GM19397 (cell line): ENCODE results near the gene ACD.
"Not testable (repeated sequence)": the region's sequence is repeated elsewhere in the genome, so short reads cannot be mapped to it uniquely, and the experiment has no call there.

Experiments
- ATAC-seq: cut with Tn5 transposase; IDR thresholded peaks from one replicate; pipeline ENCODE4 v1.9.1; 2021; ENCODE audit warnings: mild to moderate bottlenecking, moderate library complexity; ENCODE audit not compliant: unreplicated experiment

ACD gene

DNA sequence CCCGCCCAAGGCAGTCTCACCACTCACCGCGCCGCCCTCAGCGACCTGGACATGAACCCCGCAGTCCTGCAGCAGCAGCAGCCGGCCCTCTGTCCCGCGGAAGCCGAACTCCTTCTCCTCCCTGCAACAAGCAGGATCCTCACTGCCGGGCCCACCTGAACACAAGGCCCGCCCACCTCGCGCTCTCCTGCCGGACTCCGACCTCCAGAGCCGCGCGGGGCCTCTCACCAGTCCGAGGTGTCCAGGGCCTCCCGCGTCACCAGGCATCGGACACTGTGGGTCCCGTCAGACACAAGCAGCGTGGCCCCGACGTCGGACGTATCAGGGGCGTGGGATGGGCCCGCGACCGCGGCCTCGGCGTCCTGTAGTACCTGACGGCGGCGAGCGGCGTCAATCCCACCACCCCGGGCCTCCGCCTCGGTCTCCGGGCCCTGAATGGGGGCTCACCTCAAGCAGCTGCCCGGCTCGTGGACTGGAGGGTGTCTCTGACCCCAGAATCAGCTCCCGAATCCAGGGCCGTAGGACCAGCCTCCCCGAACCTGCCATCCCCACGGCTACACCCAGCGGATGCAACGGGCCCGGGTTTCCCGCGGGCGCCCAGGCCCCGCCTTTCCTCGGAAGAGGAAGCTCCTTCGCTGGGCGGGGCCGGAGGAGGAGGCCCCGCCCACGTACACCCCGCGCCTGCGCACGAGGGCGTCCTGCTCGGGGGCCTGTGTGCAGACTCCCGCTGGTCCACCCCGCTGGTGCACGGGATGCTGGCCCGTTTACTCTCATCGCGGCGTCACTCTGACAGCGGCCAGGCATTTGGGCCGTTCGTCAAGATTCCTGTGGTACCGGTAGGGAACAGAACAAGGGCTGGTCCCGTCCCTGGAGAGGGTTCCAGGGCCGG lies at the start of gene ACD:
Gene ACD, minus strand, starts transcription at position 586 of the 889 bp plus-strand sequence. Its CDS starts 40 bp downstream, at position 546.
- peak; percentile 54 for ATAC-seq

DNA sequence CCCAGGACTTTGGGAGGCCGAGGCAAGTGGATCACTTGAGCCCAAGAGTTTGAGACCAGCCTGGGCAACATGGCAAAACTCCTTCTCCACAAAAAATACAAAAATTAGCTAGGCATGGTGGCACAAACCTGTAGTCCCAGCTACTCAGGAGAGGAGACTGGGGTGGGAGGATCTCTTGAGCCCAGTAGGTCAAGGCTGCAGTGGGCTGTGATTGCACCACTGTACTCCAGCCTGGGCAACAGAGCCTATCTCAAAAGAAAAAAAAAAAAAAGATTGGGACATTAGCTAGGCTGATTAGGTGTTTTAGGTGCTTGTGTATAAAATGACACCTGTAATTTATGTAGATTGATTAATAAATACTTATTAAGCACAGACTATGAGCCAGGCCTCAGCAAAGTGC lies 49.0 kb upstream of the ACD start:
- no peak for ATAC-seq

DNA sequence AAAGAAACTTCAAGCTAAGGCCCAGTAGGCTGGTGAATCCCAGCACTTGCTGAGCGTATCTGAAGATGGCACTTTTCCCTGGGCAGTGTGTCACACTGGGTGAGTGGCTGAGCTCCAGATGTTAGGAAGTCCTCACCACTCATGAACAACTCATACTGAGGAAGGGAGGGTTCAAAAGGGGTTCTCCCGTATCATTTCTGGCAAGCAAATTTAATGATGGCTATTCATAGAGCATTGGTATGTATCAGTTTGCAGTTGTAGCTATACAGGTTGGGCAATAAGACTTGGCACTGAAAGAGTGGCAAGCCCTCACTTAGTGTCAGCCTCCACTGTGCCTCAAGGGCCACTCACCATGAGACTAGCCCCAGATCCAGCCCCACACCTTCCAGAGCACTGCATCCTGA lies 48.3 kb upstream of the ACD start:
- ATAC-seq, result no peak

DNA sequence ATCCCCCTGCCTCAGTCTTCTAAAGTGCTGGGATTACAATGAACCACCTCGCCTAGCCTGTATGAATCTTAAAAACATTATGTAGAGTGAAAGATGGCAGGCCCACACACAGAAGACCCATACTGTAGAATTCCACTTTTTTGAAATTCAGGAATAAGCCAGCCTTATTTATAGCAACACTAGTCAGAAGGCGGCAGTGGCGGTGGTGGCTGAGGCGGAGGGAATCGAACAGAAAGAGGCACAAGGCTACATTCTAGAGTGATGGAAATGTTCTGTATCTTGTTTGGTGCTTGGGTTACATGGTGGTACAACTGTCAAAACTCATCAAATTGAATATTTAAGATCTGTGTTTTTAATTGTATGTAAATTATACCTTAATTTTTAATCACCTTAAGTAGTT lies 47.7 kb upstream of the ACD start:
- no peak for ATAC-seq

DNA sequence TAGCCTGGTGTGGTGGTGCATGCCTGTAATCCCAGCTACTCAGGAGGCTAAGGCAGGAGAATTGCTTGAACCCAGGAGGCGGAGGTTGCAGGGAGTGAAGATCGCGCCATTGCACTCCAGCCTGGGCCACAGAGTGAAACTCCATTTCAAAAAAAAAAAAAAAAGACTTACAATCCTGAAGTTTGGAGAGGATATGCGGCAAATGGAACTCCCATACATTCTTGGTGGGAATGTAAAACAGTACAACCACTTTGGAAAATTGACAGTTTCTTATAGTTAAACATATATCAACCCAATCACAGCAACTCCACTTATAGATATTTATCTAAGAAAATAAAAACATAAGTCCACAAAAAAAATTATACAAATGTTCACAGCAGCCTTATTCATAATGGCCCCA lies 47.1 kb upstream of the ACD start:
- no peak for ATAC-seq

DNA sequence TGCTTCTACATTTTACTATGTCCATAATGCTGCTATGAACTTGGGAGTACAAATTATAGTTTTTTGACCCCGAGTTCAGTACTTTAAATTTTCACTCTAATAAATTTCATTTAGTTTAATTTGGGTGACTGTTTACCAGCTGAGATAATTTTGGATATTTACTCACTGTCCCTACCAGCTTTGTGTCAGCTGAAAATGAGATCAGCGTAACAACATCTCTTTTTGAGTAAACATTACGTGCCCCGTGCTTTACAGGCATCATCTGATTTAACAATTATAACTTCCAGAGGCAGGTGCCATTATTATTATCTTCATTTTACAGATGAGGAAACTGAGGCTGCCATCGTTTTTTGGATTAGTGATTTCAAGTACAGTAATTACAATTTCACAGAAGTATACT lies 44.0 kb upstream of the ACD start:
- no peak for ATAC-seq

DNA sequence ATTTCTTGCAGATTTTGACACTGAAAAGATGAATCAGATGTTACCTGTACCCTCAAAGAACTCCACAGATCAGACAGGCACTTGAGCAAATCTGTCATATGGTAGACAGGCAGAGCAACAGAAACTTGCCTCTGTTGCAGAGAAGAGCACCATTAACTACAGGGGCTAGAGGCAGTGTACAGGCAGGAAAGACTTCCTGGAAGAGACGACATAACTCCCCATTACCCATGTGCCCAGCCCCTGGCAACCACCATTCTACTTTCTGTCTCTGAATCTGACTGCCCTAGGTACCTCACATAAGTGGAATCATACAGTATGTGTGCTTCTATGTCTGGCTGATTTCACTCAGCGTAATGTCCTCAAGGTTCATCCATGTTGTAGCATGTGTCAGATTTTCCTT lies 43.6 kb upstream of the ACD start:
- no peak for ATAC-seq

DNA sequence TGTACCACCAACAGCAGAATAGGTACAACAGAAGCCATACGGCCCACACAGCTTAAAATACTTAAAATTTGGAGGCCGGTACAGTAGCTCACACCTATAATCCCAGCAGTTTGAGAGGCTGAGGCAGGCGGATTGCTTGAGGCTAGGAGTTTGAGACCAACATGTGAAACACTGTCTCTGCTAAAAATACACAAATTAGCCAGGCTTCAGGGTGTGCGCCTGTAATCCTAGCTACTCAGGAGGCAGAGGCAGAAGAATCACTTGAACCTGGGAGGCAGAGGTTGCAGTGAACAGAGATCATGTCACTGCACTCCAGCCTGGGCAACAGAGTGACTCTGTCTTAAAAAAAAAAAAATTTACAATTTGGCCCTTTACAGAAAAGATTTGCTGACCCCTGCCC lies 42.1 kb upstream of the ACD start:
- no peak for ATAC-seq

DNA sequence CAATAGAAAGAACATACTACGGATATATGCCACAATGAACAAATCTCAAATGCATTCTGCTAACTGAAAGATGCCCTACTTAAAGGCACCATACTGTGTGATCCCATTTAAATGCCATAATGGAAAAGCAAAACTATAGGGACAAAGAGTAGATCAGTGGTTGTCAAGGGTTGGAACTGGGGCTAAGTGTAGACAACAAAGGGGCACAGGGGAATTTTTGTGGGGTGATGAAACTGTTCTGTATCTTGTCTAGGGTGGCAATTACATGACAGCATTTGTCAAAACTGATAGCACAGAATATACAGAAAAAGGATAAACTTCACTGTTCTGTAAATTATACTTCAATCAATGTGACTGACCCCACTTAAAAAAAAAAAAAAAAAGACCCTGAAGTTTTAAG lies 41.4 kb upstream of the ACD start:
- no peak for ATAC-seq

DNA sequence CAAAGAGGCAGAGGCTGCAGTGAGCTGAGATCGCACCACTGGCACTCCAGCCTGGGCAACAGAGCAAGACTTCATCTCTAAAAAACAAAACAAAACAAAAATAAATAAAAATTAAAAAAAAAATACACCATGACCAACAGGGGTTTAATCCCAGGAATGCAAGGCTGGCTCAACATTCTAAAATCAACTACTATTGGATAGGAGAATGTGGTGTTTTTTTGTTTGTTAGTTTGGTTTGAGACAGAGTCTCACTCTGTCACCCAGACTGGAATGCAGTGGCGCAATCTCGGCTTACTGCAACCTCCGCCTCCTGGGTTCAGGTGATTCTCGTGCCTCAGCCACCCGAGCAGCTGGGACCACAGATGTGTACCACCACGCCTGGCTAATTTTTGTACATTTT lies 39.2 kb upstream of the ACD start:
- ATAC-seq, result no peak

DNA sequence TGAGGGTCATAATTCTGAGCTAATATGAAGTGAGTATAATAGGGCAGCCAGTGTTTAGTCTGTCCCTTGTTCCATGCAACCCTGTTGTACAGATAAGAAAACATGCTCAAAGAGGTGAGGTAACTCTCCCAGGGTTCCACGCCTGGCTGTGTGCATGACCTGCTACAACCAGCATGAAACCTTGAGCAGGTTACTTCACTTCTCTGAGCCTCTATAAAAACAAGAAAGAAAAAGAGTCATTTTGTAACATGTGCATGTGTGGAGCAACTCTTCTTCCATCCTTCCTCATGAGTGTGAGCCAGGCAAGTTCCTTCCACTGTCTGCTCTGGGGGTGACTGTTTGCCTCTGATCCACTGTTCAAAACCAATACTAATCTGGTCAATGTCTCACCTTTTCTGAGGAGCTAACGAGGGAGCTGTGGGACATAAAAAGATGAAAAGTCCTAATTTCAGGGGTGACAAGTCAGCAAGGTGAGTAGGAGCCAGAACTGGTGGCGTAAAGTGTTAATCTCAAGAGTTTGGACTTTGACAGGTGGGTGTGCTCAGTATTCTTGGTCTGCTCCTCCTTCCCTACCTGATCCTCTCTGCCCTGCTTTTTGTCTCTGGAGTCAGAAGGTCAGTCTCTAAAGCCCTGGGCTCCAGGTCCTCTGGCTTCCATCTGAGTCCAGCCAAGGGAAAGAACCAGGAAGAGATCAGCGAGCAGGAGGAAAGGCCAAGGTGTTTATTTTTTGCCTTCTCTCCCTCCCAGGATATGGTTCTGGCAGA lies 37.5 kb upstream of the ACD start:
- no peak for ATAC-seq

DNA sequence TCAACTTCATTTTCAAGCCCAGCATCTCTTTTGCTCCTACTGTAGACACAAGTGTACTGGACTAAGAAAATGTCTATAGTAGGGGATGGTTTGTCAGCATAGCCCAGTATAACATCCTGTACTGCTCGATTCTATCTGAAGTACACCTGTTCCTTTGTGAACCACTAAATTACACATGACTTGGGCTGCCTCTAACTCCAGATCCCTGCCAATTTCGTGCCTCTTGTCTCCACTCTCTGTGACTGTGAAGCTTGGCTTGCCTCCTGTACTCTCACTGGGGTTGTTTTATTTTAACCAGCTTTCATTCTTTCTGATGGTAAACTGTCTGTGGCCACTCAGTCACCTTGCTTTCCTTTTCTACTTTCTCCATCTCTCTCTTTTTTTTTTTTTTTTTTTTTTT lies 34.6 kb upstream of the ACD start:
- ATAC-seq, result no peak

DNA sequence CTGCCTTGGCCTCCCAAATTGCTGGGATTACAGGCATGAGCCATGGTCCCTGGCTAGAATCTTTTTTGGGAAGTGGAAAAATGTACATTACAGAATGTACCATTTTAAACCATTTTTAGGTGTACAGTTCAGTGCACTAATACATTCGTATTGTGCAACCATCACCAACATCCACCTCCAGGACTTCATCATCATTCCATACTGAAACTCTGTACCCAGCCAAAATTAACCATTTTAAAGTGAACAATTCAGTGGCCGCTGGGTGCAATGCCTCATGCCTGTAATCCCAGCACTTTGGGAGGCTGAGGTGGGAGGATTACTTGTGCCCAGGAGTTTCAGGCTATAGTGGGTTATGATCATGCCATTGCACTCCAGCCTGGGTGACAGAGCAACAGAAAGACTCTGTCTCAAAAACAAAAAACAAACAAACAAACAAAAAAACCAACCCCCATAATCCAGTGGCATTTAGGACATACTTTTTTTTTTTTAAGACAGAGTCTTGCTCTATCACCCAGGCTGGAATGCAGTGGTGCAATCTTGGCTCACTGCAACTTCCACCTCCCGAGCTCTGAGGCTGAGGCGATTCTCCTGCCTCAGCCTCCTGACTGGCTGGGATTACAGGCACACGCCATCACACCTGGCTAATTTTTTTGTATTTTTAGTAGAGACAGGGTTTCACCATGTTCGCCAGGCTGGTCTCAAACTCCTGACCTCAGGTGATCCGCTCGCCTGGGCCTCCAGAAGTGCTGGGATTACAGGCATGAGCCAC lies 33.6 kb upstream of the ACD start:
- ATAC-seq, result not testable (repeated sequence)

DNA sequence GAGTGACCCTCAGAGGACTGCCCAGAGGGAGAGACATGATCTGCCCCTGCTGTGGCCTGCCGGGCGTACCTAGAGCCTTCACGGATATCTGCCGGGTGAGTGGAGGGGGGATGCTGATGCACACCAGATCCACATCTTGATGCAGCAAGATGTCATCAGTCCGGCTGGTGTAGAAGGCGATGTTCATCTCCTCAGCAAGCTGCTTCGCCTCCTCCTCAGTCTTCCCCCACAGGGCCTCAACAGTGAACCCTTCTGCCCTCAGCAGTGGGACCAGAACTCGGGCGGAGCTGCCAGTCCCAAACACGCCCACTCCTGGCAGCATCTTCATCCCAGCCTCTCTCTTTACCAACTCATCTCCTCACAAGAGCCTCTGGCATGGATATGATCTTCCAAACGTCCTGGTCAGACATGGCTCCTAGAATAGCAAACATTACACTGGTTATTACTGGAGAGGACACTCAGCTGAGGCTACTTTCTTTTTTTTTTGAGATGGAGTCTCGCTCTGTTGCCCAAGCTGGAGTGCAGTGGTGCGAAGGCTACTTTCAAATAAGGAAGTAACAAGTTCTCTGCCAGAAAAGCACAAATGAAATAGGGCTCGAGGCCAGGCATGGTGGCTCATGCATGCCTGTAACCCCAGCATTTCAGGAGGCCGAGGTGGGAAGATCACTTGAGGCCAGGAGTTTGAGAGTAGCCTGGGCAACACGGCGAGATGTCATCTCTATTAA lies 25.5 kb upstream of the ACD start:
- ATAC-seq, result no peak

DNA sequence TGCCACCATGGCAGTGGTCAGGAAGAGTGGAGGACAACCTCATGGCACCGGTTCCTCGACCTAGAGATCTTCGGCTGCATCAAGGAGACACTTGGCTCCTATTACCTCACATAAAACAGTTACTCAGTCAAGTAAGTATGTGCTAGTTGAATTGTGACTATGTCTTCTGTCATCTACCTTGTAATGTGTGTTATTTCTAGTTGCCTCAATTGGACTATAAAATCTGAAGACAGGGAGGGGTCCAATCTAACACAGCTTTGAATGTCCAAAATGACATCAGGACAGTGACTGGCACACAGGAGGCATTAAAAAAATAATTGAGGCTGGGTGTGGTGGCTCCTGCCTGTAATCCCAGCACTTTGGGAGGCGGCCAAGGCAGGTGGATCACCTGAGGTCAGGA lies 23.7 kb upstream of the ACD start:
- no peak for ATAC-seq

DNA sequence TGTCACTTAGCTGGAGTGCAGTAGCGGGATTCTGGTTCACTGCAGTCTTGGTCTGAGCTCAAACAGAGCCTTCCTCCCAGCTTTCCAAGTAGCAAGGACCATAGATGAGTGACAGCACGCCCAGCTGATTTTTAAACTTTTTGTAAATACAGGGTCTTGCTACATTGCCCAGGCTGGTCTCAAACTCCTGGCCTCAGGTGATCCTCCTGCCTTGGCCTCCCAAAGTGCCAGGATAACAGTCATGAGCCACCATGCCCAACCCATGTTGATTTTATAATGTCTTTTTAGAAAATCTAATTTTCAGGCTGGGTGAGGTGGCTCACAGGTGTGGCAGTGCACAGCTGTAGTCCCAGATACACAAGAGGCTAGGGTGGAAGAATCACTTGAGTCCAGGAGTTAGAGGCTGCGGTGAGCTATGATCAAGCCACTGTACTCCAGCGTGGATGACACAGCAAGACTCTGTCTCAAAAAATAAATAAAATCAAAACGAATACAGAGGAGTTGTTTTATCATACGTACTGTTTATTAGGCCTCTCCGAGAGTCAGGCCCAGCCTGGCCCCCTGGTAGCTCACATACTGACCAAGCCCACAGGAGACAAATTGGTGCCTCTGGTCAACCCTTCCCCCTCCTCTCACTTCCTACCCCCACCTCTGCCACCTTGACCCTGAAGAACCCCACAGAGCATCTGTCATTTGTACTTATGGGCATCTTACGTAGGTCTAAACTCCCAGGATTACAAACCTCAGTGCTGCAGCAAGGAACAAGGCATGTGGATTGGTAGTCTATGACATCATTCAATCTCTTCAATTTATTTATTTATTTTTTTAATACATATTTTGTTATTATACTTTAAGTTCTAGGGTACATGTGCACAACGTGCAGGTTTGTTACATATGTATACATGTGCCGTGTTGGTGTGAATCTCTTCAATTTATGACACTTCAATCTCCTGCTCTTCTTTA lies 20.2 kb upstream of the ACD start:
- ATAC-seq, result no peak

DNA sequence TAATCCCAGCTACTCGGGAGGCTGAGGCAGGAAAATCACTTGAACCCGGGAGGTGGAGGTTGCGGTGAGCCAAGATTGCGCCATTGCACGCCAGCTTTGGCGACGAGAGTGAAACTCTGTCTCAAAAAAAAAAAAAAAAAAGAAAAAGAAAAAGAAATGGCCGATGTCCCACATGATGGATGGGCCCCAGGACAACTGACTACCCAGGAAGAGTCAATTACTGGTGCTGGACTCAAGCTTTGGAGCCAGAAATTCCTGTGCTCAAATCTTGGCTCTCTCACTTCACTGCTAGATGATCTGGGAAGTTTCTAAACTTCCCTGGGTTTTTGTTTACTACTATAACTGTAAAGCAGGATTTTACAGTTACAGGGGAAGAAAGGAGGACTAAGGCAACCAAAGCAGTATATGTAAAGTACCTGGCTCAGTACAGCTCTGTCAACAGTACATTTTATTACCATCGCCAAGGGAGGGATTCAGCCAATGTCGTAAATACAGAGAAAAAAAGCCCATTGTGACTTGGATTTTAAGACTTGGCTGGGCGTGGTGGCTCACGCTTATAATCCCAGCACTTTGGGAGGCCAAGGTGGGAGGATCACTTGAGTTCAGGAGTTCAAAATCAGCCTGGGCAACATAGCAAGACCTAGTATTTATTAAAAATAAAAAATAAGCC lies 18.4 kb upstream of the ACD start:
- no peak for ATAC-seq

DNA sequence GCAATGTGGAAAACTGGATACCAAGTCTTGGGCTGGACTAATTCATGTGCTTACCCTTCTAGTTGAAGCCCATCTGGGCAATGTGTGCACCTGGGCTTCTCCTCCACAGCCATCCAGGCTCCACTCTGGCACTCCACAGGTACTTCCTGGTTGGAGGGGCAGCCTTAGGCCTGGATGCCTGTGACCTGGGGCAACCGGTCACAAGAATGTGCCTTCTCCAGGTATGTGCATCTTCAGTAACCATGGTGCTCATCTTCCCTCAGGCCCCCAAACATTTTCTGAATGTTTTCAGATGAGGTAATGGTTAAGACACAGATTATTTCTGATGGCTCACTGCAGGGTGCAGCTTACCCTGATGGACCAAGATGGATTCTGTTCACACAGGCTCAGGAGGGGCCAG lies 17.7 kb upstream of the ACD start:
- no peak for ATAC-seq

DNA sequence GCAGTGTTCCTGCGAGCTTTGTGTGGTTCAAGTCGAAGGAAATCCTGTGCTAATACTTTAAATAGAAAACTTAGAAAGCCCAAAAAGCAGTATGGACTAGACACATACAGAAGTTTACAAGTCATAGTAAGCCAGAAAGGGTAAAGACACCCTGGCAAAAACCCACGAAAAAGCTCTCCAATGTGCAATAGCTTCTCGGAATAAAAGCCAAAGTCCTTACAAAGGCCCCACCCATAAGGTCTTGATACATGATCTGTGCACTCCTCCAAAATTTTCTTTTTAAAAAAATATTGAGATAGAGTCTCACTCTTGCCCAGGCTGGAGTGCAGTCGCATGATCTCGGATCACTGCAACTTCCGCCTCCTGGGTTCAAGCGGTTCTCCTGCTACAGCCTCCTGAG lies 16.9 kb upstream of the ACD start:
- no peak for ATAC-seq
